ENCODE results near the gene GRPR.
"Not testable (repeated sequence)": the region's sequence is repeated elsewhere in the genome, so short reads cannot be mapped to it uniquely, and the experiment has no call there.

GRPR gene

GRCh38 chrX:16177260-16177659 lies 53.9 kb downstream of the GRPR start:
- no peak for DNase-seq (ENCODE audit: low read depth in 2 of 2)

DNA sequence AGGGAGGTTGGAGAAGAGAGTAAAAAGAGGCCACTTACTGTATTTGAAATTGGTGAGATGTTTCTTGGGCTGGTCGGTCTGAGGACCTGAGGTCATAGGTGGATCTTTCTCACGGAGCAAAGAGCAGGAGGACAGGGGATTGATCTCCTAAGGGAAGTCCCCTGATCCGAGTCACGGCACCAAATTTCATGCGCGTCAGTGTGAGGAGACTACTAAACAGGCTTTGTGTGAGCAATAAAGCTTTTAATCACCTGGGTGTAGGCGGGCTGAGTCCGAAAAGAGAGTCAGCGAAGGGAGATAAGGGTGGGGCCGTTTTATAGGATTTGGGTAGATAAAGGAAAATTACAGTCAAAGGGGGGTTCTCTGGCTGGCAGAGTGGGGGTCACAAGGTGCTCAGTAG lies 60.5 kb downstream of the GRPR start:
- DNase-seq (ENCODE audit: low read depth in 2 of 2), result not testable (repeated sequence)

DNA sequence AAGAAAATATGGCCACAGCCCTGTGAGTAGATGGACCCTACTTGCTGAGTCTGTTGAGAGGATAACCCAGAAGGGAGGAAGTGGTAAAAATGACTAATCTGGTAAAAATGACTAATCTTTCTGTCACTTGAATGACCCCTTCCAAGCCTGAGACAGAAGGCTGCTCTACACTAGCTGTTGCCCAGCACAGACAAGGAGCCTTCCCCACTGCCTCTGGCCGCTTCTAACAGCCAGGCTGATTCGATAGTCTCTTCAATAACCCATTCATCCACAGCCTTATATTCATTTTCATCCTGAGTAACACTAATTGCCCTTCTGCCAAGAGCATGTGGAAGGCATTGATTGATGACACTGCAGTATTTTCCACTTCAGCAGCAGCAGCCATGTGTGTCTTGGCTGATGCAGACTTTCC lies 62.4 kb downstream of the GRPR start:
- no peak for DNase-seq (ENCODE audit: low read depth in 2 of 2)

DNA sequence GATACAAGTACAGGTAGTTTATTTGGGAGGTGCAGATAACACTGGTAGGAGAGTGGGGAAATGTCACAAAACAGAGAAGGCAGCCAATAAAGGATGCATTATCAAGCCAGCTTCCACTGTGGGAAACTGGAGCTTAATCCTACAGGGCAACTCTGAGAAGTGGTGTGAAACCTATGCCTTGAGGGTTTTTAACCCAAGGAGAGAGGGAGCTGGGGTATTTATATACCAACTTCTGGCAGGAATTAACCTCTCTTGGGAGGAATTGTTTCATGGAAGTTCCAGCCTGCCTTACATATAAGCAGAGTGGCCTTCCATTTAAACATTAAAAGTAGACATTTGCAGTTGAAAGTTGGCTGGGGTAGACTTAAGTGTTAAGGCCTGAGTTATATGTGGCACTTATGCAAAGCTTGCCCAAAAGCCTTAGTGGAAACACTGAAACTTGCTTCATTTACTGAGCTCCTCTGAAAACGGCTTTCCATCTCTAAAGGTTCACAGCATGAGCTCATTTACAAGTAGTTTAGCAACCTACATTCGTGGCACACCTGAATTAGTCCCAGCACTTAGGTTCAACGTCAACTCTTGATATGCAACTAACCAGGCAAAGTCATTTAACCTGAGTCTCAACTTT lies 63.1 kb downstream of the GRPR start:
- no peak for DNase-seq (ENCODE audit: low read depth in 2 of 2)

DNA sequence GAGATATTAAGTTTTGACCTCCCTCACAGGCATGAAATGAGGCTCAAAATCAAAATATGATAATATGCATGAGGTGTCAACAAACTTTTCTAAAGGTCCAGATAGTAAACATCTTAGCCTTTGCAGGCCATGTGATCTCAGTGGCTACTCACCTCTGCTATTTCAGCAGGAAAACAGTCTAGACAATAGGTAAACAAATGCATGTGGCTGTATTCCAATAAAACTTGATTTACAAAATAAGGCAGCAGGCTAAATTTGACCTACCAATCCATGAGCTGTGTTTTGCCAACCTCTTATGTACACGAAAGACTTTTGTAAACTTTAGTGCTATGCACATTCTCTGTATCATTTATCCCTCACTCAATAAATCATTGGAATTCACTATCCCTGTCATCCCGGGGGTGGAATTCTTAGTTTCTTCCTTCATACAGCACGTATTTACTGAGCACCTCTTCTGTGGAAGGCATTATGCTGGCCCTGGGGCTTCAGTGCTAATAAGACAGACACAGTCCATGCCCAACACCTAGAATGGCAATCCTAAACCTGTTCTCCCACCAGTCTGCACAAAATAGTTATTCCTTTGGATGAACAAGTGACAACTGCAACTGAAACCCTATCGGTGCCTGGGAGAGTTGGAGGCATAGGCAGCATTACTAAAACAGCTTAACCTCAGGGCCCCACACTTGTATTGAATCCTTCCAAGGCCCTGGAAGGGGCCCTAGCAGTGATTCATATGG lies 63.8 kb downstream of the GRPR start:
- no peak for DNase-seq (ENCODE audit: low read depth in 2 of 2)

- no peak for DNase-seq (ENCODE audit: low read depth in 2 of 2)
Measured at GRCh38 chrX:16188687-16189086, 65.3 kb downstream of the GRPR start.

DNA sequence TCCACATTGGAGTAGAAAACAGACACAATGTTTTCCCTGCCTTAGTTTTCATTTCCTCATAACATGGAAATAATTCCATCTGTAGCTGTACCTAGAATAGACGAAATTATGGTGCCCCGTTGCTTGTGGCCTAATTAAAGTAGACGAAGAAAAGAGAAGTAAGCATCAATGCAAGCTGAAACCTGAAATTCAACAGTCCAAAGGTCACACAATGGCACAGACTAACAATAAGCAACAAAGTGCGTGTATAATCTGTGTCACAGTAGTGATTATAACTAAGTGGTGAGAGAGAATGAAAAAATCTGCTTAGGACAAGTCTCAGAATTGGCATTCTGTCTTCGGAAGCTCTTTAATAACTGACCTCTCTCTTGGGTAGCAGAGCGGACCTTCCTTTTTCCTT lies 68.2 kb downstream of the GRPR start:
- no peak for DNase-seq (ENCODE audit: low read depth in 2 of 2)

GRCh38 chrX:16196829-16197228 lies 73.5 kb downstream of the GRPR start:
- DNase-seq (ENCODE audit: low read depth in 2 of 2), result no peak

GRCh38 chrX:16199343-16199742 lies 76.0 kb downstream of the GRPR start:
- no peak for DNase-seq (ENCODE audit: low read depth in 2 of 2)

DNA sequence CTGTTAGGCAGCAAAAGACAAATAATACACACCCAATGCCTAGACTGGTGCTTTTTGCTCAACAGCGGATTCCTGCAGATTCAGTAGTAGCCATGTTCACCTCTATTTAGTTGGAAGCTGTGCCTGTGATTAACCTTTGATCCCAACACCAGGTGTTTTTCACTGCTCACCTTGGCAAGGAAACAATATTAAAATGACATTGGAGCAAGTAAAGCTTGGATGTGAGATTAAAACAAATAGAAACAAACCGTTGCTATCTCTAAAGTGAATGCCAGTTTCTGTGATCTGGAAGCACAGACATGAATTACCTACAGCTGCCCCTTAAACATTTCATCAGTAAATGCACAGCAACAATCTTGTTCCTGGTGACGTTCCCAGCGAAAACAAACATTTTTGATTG lies 79.6 kb downstream of the GRPR start:
- DNase-seq (ENCODE audit: low read depth in 2 of 2), result no peak
